ENCODE results near the gene IFT74. TPM values are rescaled to one million over a fixed set of nuclear protein-coding genes. Genes with fewer than 3 reads are reported as not detected.

The IFT74 gene
- total and polyA plus RNA-seq, 10 of the 15 experiments (the other 5 are each of a cell fraction or from before 2014, with no cell fraction given), result 7.6 to 15.4 (median 12.3) TPM

DNA sequence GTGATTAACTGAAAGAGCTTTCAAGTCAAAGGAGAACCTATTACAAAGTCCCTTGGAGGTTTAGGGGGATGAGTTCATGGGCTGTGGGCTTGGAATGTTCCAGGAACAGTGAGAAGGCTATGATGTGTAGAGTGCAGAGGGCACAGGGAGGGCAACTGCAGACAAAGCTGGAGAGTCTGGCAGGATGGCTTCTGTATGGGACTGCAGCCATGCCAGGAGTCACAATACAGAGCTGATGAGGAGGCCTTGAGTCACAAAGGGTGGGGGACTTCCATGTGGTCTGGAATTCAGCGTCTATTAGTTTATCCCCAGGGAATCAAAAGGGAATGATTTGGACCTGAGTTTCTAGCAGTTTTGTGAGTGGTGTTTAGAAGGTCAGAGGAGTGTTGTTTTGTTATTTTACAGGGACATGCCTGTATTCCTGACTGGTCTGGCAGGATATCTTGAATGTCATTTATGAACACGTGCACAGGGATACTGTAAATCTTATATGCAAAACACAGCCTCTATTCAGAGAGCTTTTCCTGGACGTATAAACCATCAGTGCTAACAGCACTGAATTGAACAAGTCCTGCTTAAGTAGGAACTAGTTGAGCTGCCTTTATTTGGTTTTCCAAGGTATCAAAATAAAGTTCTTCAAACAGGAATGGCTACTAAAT lies 138.6 kb downstream of the IFT74 start (continued):
- TF ChIP-seq, protein P1, sequence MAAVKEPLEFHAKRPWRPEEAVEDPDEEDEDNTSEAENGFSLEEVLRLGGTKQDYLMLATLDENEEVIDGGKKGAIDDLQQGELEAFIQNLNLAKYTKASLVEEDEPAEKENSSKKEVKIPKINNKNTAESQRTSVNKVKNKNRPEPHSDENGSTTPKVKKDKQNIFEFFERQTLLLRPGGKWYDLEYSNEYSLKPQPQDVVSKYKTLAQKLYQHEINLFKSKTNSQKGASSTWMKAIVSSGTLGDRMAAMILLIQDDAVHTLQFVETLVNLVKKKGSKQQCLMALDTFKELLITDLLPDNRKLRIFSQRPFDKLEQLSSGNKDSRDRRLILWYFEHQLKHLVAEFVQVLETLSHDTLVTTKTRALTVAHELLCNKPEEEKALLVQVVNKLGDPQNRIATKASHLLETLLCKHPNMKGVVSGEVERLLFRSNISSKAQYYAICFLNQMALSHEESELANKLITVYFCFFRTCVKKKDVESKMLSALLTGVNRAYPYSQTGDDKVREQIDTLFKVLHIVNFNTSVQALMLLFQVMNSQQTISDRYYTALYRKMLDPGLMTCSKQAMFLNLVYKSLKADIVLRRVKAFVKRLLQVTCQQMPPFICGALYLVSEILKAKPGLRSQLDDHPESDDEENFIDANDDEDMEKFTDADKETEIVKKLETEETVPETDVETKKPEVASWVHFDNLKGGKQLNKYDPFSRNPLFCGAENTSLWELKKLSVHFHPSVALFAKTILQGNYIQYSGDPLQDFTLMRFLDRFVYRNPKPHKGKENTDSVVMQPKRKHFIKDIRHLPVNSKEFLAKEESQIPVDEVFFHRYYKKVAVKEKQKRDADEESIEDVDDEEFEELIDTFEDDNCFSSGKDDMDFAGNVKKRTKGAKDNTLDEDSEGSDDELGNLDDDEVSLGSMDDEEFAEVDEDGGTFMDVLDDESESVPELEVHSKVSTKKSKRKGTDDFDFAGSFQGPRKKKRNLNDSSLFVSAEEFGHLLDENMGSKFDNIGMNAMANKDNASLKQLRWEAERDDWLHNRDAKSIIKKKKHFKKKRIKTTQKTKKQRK (IDR thresholded peaks at IDR 0.05; ENCODE audit: low read depth, low read length), result no peak
- TF ChIP-seq, protein P2, sequence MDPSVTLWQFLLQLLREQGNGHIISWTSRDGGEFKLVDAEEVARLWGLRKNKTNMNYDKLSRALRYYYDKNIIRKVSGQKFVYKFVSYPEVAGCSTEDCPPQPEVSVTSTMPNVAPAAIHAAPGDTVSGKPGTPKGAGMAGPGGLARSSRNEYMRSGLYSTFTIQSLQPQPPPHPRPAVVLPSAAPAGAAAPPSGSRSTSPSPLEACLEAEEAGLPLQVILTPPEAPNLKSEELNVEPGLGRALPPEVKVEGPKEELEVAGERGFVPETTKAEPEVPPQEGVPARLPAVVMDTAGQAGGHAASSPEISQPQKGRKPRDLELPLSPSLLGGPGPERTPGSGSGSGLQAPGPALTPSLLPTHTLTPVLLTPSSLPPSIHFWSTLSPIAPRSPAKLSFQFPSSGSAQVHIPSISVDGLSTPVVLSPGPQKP (IDR thresholded peaks at IDR 0.05; ENCODE audit: low read depth, low read length), result no peak
- TF ChIP-seq, protein P3, sequence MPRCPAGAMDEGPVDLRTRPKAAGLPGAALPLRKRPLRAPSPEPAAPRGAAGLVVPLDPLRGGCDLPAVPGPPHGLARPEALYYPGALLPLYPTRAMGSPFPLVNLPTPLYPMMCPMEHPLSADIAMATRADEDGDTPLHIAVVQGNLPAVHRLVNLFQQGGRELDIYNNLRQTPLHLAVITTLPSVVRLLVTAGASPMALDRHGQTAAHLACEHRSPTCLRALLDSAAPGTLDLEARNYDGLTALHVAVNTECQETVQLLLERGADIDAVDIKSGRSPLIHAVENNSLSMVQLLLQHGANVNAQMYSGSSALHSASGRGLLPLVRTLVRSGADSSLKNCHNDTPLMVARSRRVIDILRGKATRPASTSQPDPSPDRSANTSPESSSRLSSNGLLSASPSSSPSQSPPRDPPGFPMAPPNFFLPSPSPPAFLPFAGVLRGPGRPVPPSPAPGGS (IDR thresholded peaks at IDR 0.05; ENCODE audit: borderline replicate concordance, insufficient read depth, low read depth, low read length, poor library complexity, severe bottlenecking), result no peak
- TF ChIP-seq EZH2 (IDR thresholded peaks at IDR 0.05; ENCODE audit: borderline replicate concordance, control insufficient read depth, low read depth, low read length) (no peak), MEF2B (IDR thresholded peaks at IDR 0.05; ENCODE audit: partially characterized antibody, poor library complexity, severe bottlenecking) (no peak)

All from GM12878 (cell line).